ENCODE data around the gene ITGB1.
"Not testable (repeated sequence)": the region's sequence is repeated elsewhere in the genome, so short reads cannot be mapped to it uniquely, and the experiment has no call there.

ITGB1 gene

GRCh38 chr10:32984003-32984600 is 26.1 kb upstream of the ITGB1 start:
- Mint-ChIP-seq H3K9me3 (no peaks in the 10 kb centered on the region), H3K27me3 (no peaks in the 10 kb centered on the region), H3K4me3 (no peak overlapping the region), H3K4me1 (peaks cover 23% of the 10 kb centered on the region), H3K36me3 (no peaks in the 10 kb centered on the region), H3K27ac (peak overlapping the region; percentile 29)
- no peak for ATAC-seq

- H3K4me3 Mint-ChIP-seq = no peak overlapping the region
- H3K27me3 Mint-ChIP-seq = no peaks in the 10 kb centered on the region
- H3K4me1 Mint-ChIP-seq = peaks cover 23% of the 10 kb centered on the region
- no peaks in the 10 kb centered on the region for H3K9me3 Mint-ChIP-seq
- peak overlapping the region; percentile 29 for H3K27ac Mint-ChIP-seq
- ATAC-seq = no peak
- H3K36me3 Mint-ChIP-seq = no peaks in the 10 kb centered on the region
Measured at GRCh38 chr10:32982911-32983909, 25.2 kb upstream of the ITGB1 start.

GRCh38 chr10:32982293-32982709 is 24.3 kb upstream of the ITGB1 start:
- H3K36me3 Mint-ChIP-seq = no peaks in the 10 kb centered on the region
- no peak overlapping the region for H3K4me3 Mint-ChIP-seq
- H3K4me1 Mint-ChIP-seq = peaks cover 23% of the 10 kb centered on the region
- peak overlapping the region; percentile 29 for H3K27ac Mint-ChIP-seq
- ATAC-seq = no peak
- no peaks in the 10 kb centered on the region for H3K27me3 Mint-ChIP-seq
- H3K9me3 Mint-ChIP-seq = no peaks in the 10 kb centered on the region

GRCh38 chr10:32981760-32982159 is 23.7 kb upstream of the ITGB1 start:
- Mint-ChIP-seq H3K27ac (no peak overlapping the region), H3K27me3 (no peaks in the 10 kb centered on the region), H3K4me3 (no peak overlapping the region), H3K36me3 (no peaks in the 10 kb centered on the region), H3K9me3 (no peaks in the 10 kb centered on the region), H3K4me1 (peaks cover 23% of the 10 kb centered on the region)
- no peak for ATAC-seq

- H3K4me1 Mint-ChIP-seq = peaks cover 23% of the 10 kb centered on the region
- peak overlapping the region; percentile 96 for H3K4me3 Mint-ChIP-seq
- peak; percentile 99 for ATAC-seq
- H3K36me3 Mint-ChIP-seq = no peaks in the 10 kb centered on the region
- no peaks in the 10 kb centered on the region for H3K27me3 Mint-ChIP-seq
- H3K27ac Mint-ChIP-seq = peak overlapping the region; percentile 92
- H3K9me3 Mint-ChIP-seq = no peaks in the 10 kb centered on the region
Measured at GRCh38 chr10:32980558-32981468, 22.8 kb upstream of the ITGB1 start.

- Mint-ChIP-seq H3K4me3 (peak overlapping the region; percentile 96), H3K27me3 (no peaks in the 10 kb centered on the region), H3K27ac (peak overlapping the region; percentile 92), H3K4me1 (peaks cover 23% of the 10 kb centered on the region), H3K36me3 (no peaks in the 10 kb centered on the region), H3K9me3 (no peaks in the 10 kb centered on the region)
- ATAC-seq = no peak
Measured at GRCh38 chr10:32980242-32980557, 22.2 kb upstream of the ITGB1 start.

GRCh38 chr10:32979719-32980118 is 21.7 kb upstream of the ITGB1 start:
- peaks cover 23% of the 10 kb centered on the region for H3K4me1 Mint-ChIP-seq
- not testable (repeated sequence) for ATAC-seq, H3K36me3 Mint-ChIP-seq, H3K9me3 Mint-ChIP-seq, H3K27me3 Mint-ChIP-seq, H3K4me3 Mint-ChIP-seq
- peak overlapping the region; percentile 92 for H3K27ac Mint-ChIP-seq

- no peaks in the 10 kb centered on the region for H3K36me3 Mint-ChIP-seq
- no peak overlapping the region for H3K4me3 Mint-ChIP-seq
- no peaks in the 10 kb centered on the region for H3K27me3 Mint-ChIP-seq
- no peaks in the 10 kb centered on the region for H3K9me3 Mint-ChIP-seq
- H3K4me1 Mint-ChIP-seq = peaks cover 23% of the 10 kb centered on the region
- H3K27ac Mint-ChIP-seq = no peak overlapping the region
- ATAC-seq = no peak
Measured at GRCh38 chr10:32979041-32979440, 21.0 kb upstream of the ITGB1 start.

- H3K4me1 Mint-ChIP-seq = peaks cover 27% of the 10 kb centered on the region
- H3K36me3 Mint-ChIP-seq, H3K27ac Mint-ChIP-seq, H3K27me3 Mint-ChIP-seq, ATAC-seq, H3K4me3 Mint-ChIP-seq, H3K9me3 Mint-ChIP-seq: not testable (repeated sequence)
Measured at GRCh38 chr10:32977846-32978809, 20.1 kb upstream of the ITGB1 start.

- Mint-ChIP-seq H3K9me3 (no peaks in the 10 kb centered on the region), H3K4me3 (no peak overlapping the region), H3K27ac (no peak overlapping the region), H3K36me3 (no peaks in the 10 kb centered on the region), H3K27me3 (no peaks in the 10 kb centered on the region), H3K4me1 (peaks cover 36% of the 10 kb centered on the region)
- no peak for ATAC-seq
Measured at GRCh38 chr10:32976338-32976737, 18.3 kb upstream of the ITGB1 start.

- H3K4me3 Mint-ChIP-seq = no peak overlapping the region
Measured at GRCh38 chr10:32972929-32973328, 14.9 kb upstream of the ITGB1 start.

GRCh38 chr10:32972460-32972859 is 14.4 kb upstream of the ITGB1 start:
- Mint-ChIP-seq H3K27ac (peak overlapping the region; percentile 73), H3K9me3 (no peaks in the 10 kb centered on the region), H3K36me3 (no peaks in the 10 kb centered on the region), H3K27me3 (no peaks in the 10 kb centered on the region), H3K4me3 (peak overlapping the region; percentile 51), H3K4me1 (peaks cover 32% of the 10 kb centered on the region)
- ATAC-seq = no peak

More at GRCh38 chr10:32972929-32973328, 14.9 kb upstream of the ITGB1 start:
- ATAC-seq = no peak
- Mint-ChIP-seq H3K9me3 (no peaks in the 10 kb centered on the region), H3K27me3 (no peaks in the 10 kb centered on the region), H3K4me1 (peaks cover 32% of the 10 kb centered on the region), H3K36me3 (no peaks in the 10 kb centered on the region), H3K27ac (peak overlapping the region; percentile 73)

GRCh38 chr10:32971536-32972091 is 13.6 kb upstream of the ITGB1 start:
- peak overlapping the region; percentile 51 for H3K4me3 Mint-ChIP-seq
- no peaks in the 10 kb centered on the region for H3K27me3 Mint-ChIP-seq
- peaks cover 32% of the 10 kb centered on the region for H3K4me1 Mint-ChIP-seq
- peak overlapping the region; percentile 73 for H3K27ac Mint-ChIP-seq
- peak; percentile 67 for ATAC-seq
- no peaks in the 10 kb centered on the region for H3K9me3 Mint-ChIP-seq
- no peaks in the 10 kb centered on the region for H3K36me3 Mint-ChIP-seq

- H3K27ac Mint-ChIP-seq = peak overlapping the region; percentile 73
- peaks cover 32% of the 10 kb centered on the region for H3K4me1 Mint-ChIP-seq
- no peaks in the 10 kb centered on the region for H3K27me3 Mint-ChIP-seq
- peaks cover 3% of the 10 kb centered on the region for H3K9me3 Mint-ChIP-seq
- no peak overlapping the region for H3K4me3 Mint-ChIP-seq
- ATAC-seq = no peak
- H3K36me3 Mint-ChIP-seq = no peaks in the 10 kb centered on the region
Measured at GRCh38 chr10:32970910-32971309, 12.9 kb upstream of the ITGB1 start.

All from stimulated activated memory B cell treated with anti-CD40 and anti-IgM and Interleukin-4, amounts not matched to agents 10 μg/mL and 1 μg/mL and 100 μg/mL, for 72 hours (primary cell).